BJ (cell line): ENCODE results near the gene RXRG. TPM values are rescaled to one million over a fixed set of nuclear protein-coding genes. Genes with fewer than 3 reads are reported as not detected.

ENCODE experiments used
- CTCF ChIA-PET: fragments of 350-600 bp; formaldehyde crosslinking; extraction: SDS; loops from one replicate; lab custom pipeline; 2021; ENCODE audit warnings: antibody characterized with exemption, inconsistent platforms; lab: Yijun Ruan, JAX
- POLR2A ChIA-PET: fragments of 300-600 bp; sonication (Branson Sonifier 250); formaldehyde crosslinking; extraction: SDS; loops from one replicate; lab custom pipeline; 2021; ENCODE audit warnings: antibody characterized with exemption; lab: Charles Lee
- DNase-seq: peaks from one replicate; pipeline ENCODE4 v3.0.0-alpha.2; 2011; ENCODE audit warnings: low read depth
- H3K27me3 ChIP-seq: 2 replicates; pipeline ENCODE4 v1.6.0; 2011; ENCODE audit warnings: low read length; ENCODE audit not compliant: control insufficient read depth, insufficient read depth
- H3K36me3 ChIP-seq: 2 replicates; pipeline ENCODE4 v1.5.1; 2011; ENCODE audit warnings: low read length; ENCODE audit not compliant: control insufficient read depth, insufficient read depth
- H3K4me3 ChIP-seq: 2 replicates; pipeline ENCODE4 v1.5.1; 2011; ENCODE audit warnings: low read depth, mild to moderate bottlenecking, control low read depth, low read length
- polyA plus RNA-seq: library from polyadenylated mRNA; depleted of rRNA; stranded (reverse); fragments of >200 nt; gene quantifications from 2 replicates; pipeline ENCODE4 v1.2.3, GENCODE V29; 2011
- TF ChIP-seq, protein P1 (sequence below): IDR thresholded peaks from 2 replicates; pipeline ENCODE4 v1.5.1; 2011; ENCODE audit warnings: low read depth, mild to moderate bottlenecking, control low read depth, inconsistent platforms, low read length, moderate library complexity; ENCODE audit not compliant: insufficient read depth

Gene RXRG
- polyA plus RNA-seq, 1 experiment = not detected

- no peaks in the 10 kb centered on the region for H3K36me3 ChIP-seq
- DNase-seq = no peak
- H3K4me3 ChIP-seq = no peak overlapping the region
- ChIA-PET POLR2A (no interaction called here), CTCF (interaction anchor here (1.2 kb wide), 1 partner anchor 67 kb away, joined by 3 read pairs; no protein-coding TSS in a partner anchor)
- H3K27me3 ChIP-seq = peaks cover 1% of the 10 kb centered on the region
- TF ChIP-seq, protein P1, sequence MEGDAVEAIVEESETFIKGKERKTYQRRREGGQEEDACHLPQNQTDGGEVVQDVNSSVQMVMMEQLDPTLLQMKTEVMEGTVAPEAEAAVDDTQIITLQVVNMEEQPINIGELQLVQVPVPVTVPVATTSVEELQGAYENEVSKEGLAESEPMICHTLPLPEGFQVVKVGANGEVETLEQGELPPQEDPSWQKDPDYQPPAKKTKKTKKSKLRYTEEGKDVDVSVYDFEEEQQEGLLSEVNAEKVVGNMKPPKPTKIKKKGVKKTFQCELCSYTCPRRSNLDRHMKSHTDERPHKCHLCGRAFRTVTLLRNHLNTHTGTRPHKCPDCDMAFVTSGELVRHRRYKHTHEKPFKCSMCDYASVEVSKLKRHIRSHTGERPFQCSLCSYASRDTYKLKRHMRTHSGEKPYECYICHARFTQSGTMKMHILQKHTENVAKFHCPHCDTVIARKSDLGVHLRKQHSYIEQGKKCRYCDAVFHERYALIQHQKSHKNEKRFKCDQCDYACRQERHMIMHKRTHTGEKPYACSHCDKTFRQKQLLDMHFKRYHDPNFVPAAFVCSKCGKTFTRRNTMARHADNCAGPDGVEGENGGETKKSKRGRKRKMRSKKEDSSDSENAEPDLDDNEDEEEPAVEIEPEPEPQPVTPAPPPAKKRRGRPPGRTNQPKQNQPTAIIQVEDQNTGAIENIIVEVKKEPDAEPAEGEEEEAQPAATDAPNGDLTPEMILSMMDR = no peak
Observed at GRCh38 chr1:165435801-165436200, 9.1 kb downstream of the RXRG start.

DNA sequence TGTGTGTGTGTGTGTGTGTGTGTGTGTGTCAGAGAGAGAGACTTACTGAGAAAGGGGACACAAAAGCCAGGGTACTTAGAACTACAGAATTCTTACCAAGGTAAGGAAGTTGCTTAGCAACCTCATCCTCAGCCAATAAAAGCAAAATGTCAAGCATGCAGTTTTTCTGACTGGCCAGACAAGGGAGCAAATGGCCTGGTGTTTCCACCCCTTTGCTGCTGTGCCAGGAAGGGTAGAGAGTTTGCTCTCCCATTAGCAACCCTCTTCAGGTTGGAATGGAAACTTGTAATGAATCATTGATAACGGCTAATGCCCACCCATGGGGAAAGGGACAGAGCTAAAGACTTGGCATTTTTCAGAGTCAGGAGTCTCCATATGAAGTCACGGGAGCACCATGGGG is 10.6 kb downstream of the RXRG start:
- POLR2A ChIA-PET = no interaction called here
- CTCF ChIA-PET = no interaction called here
- H3K36me3 ChIP-seq = no peaks in the 10 kb centered on the region
- no peak for DNase-seq
- H3K27me3 ChIP-seq = no peaks in the 10 kb centered on the region; the same call in none of the 2 replicates
- TF ChIP-seq, protein P1 = no peak
- no peak overlapping the region for H3K4me3 ChIP-seq

DNA sequence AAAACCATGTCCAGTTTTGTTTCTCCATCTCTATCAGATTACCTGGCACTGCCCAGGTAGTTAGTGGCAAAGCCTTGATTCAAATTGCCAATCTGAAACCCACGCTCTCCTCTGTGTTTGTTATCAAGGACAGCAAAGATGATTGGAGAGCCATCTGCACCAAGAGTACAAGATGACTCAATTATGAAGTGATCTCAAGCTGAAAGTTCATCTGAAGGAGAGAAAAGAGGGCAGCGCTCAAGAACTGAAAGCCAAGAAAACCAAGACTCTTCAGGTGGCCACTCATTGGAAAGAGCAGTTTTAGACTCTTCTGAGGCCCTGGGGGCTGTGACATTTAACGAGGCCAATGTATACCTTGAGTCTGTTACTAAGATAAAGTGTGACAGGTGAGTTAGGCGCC is 13.8 kb downstream of the RXRG start:
- Histone ChIP-seq H3K4me3 (no peak overlapping the region), H3K36me3 (no peaks in the 10 kb centered on the region), H3K27me3 (no peaks in the 10 kb centered on the region)
- no peak for DNase-seq
- POLR2A ChIA-PET = no interaction called here
- CTCF ChIA-PET = interaction anchor here (1.2 kb wide), 1 partner anchor 64 kb away, joined by 4 read pairs; no protein-coding TSS in a partner anchor
- TF ChIP-seq, protein P1 = no peak

GRCh38 chr1:165426745-165427144 is 18.2 kb downstream of the RXRG start:
- Histone ChIP-seq H3K36me3 (no peaks in the 10 kb centered on the region), H3K4me3 (no peak overlapping the region), H3K27me3 (no peaks in the 10 kb centered on the region; the same call in 1 of the 2 replicates)
- DNase-seq = no peak
- ChIA-PET POLR2A (no interaction called here), CTCF (interaction anchor here (1.0 kb wide), 1 partner anchor 34 kb away, joined by 3 read pairs; no protein-coding TSS in a partner anchor)
- TF ChIP-seq, protein P1 = no peak

DNA sequence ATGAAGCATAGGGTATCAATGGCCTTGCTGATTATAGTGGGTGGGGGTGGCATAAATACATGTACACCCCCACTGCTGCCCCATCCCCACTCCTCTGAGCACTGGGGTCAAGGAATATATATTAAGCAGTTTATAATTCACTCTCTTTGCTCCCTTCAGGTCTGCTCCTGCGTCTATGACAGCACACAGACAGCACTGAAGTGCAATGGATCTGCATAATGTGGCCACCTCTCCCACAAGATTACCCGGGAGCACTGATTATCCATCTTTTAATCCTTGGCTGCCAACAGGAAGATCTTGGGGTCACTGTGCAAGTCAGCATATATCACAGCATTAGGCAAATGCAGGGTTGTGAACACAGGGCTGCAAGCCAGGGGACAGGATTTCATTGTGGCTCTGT is 19.3 kb downstream of the RXRG start:
- ChIA-PET POLR2A (no interaction called here), CTCF (no interaction called here)
- TF ChIP-seq, protein P1 = no peak
- H3K27me3 ChIP-seq = no peaks in the 10 kb centered on the region; the same call in 1 of the 2 replicates
- no peak for DNase-seq
- no peaks in the 10 kb centered on the region for H3K36me3 ChIP-seq
- no peak overlapping the region for H3K4me3 ChIP-seq
